ENCODE measurements around the gene ACLY. TPM values are rescaled to one million over a fixed set of nuclear protein-coding genes. Genes with fewer than 3 reads are reported as not detected.
A peak's percentile ranks its signal among the peaks of the same experiment; 100 is the strongest.

The ACLY gene
- total and polyA plus RNA-seq, 2 of the 13 experiments (the other 11 are each of a cell fraction or from before 2014, with no cell fraction given) = 111 to 218 TPM

DNA sequence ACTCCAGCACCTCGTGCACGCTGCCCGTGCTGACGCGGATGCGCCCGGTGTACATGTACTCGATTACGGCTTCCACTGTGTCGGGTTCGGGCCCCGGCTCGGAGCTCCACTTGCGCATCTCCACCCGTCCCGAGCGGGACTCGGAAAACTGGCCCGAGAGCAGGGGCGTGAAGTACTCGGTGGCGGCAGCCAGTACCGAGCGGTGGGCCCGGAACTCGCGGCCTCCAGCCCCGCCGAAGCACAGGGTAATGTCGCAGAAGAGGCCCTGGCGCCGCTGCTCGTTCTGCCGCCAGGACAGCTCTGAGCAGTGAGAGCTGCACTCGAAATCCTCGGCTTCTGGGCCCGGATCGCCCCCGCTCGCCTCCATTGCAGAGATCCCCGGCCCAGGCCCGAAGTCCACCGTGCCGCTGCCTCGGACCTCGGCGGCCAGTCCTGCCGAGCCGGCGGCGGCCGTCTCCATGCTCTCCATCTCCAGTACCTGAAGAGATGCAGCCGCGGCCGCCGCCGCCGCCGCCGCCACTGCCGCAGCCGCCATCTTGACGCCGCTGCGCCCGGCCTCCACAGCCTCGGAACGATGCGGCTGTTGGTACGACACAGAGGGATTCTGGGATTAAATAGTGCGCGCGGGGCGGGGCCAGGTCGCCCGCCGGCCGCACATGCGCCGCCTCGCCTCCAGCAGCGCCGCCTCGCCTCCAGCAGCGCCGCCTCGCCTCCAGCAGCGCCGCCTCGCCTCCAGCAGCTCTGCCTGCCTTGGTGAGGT is 53.7 kb downstream of the ACLY start, which contains the start of gene KLHL11 (continued):
- TF ChIP-seq MBNL3 (CRISPR knock-in tag; conservative IDR thresholded peaks at IDR 0.05) (no peak), ZSCAN31 (CRISPR knock-in tag; IDR thresholded peaks at IDR 0.05; ENCODE audit: low read depth) (peak; percentile 93; the same call in 1 of the 2 replicates), ZBTB38 (CRISPR knock-in tag; IDR thresholded peaks at IDR 0.05) (peak; percentile 73; the same call in 1 of the 2 replicates), THAP11 (CRISPR knock-in tag; IDR thresholded peaks at IDR 0.05) (peak; percentile 87), POLR2A (IDR thresholded peaks at IDR 0.05; ENCODE audit: insufficient read depth in 1 of 2, low read depth in 2 of 2, low read length in 2 of 2) (peak; percentile 82 to 93), ZFP62 (CRISPR knock-in tag; IDR thresholded peaks at IDR 0.05) (no peak), MZF1 (CRISPR knock-in tag; IDR thresholded peaks at IDR 0.05; ENCODE audit: borderline replicate concordance) (no peak), ARNT2 (CRISPR knock-in tag; IDR thresholded peaks at IDR 0.05; ENCODE audit: low read depth) (peak; percentile 76), SP140L (CRISPR knock-in tag; IDR thresholded peaks at IDR 0.05; ENCODE audit: borderline replicate concordance) (0 out of 2 replicates have a peak, but pooled peaks have one; percentile 15), ZNF557 (CRISPR knock-in tag; IDR thresholded peaks at IDR 0.05) (0 out of 2 replicates have a peak, but pooled peaks have one; percentile 22), ZNF431 (CRISPR knock-in tag; IDR thresholded peaks at IDR 0.05; ENCODE audit: borderline replicate concordance, low read depth) (peak; percentile 79), KLF9 (CRISPR knock-in tag; IDR thresholded peaks at IDR 0.05; ENCODE audit: low read depth) (no peak), MLLT10 (CRISPR knock-in tag; IDR thresholded peaks at IDR 0.05) (no peak), ELF3 (CRISPR knock-in tag; IDR thresholded peaks at IDR 0.05) (peak; percentile 64; the same call in 1 of the 2 replicates), CEBPG (CRISPR knock-in tag; IDR thresholded peaks at IDR 0.05) (no peak), RFXAP (CRISPR knock-in tag; IDR thresholded peaks at IDR 0.05; ENCODE audit: borderline replicate concordance) (peak; percentile 90; the same call in 1 of the 2 replicates), HDAC1 (CRISPR knock-in tag; IDR thresholded peaks at IDR 0.05) (peak; percentile 22; the same call in 1 of the 2 replicates), ZNF772 (CRISPR knock-in tag; IDR thresholded peaks at IDR 0.05) (peak; percentile 88), SAFB2 (CRISPR knock-in tag; IDR thresholded peaks at IDR 0.05; ENCODE audit: borderline replicate concordance, low read depth) (peak; percentile 27; the same call in 1 of the 2 replicates), MTF1 (CRISPR knock-in tag; IDR thresholded peaks at IDR 0.05) (peak; percentile 83), HIVEP1 (CRISPR knock-in tag; IDR thresholded peaks at IDR 0.05) (peak; percentile 90), CHD2 (IDR thresholded peaks at IDR 0.05; ENCODE audit: low read depth, low read length) (0 out of 2 replicates have a peak, but pooled peaks have one; percentile 20), ZNF678 (CRISPR knock-in tag; IDR thresholded peaks at IDR 0.05) (peak; percentile 86), ZNF768 (CRISPR knock-in tag; IDR thresholded peaks at IDR 0.05) (peak; percentile 68; the same call in 1 of the 2 replicates), ZNF83 (CRISPR knock-in tag; IDR thresholded peaks at IDR 0.05; ENCODE audit: borderline replicate concordance) (0 out of 2 replicates have a peak, but pooled peaks have one; percentile 26)
- TF ChIP-seq, protein P1, sequence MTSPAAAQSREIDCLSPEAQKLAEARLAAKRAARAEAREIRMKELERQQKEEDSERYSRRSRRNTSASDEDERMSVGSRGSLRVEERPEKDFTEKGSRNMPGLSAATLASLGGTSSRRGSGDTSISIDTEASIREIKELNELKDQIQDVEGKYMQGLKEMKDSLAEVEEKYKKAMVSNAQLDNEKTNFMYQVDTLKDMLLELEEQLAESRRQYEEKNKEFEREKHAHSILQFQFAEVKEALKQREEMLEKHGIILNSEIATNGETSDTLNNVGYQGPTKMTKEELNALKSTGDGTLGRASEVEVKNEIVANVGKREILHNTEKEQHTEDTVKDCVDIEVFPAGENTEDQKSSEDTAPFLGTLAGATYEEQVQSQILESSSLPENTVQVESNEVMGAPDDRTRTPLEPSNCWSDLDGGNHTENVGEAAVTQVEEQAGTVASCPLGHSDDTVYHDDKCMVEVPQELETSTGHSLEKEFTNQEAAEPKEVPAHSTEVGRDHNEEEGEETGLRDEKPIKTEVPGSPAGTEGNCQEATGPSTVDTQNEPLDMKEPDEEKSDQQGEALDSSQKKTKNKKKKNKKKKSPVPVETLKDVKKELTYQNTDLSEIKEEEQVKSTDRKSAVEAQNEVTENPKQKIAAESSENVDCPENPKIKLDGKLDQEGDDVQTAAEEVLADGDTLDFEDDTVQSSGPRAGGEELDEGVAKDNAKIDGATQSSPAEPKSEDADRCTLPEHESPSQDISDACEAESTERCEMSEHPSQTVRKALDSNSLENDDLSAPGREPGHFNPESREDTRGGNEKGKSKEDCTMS (CRISPR knock-in tag; conservative IDR thresholded peaks at IDR 0.05) = 0 out of 2 replicates have a peak, but pooled peaks have one; percentile 29
- TF ChIP-seq, protein P2, sequence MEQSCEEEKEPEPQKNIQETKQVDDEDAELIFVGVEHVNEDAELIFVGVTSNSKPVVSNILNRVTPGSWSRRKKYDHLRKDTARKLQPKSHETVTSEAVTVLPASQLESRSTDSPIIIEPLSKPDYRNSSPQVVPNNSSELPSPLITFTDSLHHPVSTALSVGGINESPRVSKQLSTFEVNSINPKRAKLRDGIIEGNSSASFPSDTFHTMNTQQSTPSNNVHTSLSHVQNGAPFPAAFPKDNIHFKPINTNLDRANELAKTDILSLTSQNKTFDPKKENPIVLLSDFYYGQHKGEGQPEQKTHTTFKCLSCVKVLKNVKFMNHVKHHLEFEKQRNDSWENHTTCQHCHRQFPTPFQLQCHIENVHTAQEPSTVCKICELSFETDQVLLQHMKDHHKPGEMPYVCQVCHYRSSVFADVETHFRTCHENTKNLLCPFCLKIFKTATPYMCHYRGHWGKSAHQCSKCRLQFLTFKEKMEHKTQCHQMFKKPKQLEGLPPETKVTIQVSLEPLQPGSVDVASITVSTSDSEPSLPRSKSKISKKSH (CRISPR knock-in tag; IDR thresholded peaks at IDR 0.05; ENCODE audit: borderline replicate concordance) = 0 out of 2 replicates have a peak, but pooled peaks have one; percentile 37
- TF ChIP-seq, protein P3, sequence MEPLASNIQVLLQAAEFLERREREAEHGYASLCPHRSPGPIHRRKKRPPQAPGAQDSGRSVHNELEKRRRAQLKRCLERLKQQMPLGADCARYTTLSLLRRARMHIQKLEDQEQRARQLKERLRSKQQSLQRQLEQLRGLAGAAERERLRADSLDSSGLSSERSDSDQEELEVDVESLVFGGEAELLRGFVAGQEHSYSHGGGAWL (CRISPR knock-in tag; IDR thresholded peaks at IDR 0.05) = peak; percentile 93

All from HepG2 (cell line).